Bronchial epithelial cell (primary cell): Measurements from ENCODE around the gene ABCB7. TPM values are rescaled to one million over a fixed set of nuclear protein-coding genes. Genes with fewer than 3 reads are reported as not detected.
A peak's percentile ranks its signal among the peaks of the same experiment; 100 is the strongest.

ENCODE experiments used
- DNase-seq: peaks from one replicate; pipeline ENCODE4 v3.0.0-alpha.2; 2010; ENCODE audit warnings: low read depth
- FAIRE-seq: peaks from 2 replicates; lab custom pipeline; 2011; peaks lifted over from hg19 to GRCh38; lab: Jason Lieb, UNC
- H3K27me3 ChIP-seq: 2 replicates; pipeline ENCODE4 v1.5.1; 2011; ENCODE audit warnings: low read length; ENCODE audit not compliant: control insufficient read depth, insufficient read depth
- H3K36me3 ChIP-seq: 2 replicates; pipeline ENCODE4 v1.5.1; 2011; ENCODE audit warnings: low read length; ENCODE audit not compliant: control insufficient read depth, insufficient read depth
- H3K4me3 ChIP-seq: 2 replicates; pipeline ENCODE4 v1.5.1; 2011; ENCODE audit warnings: mild to moderate bottlenecking, low read depth, low read length, control low read depth
- total RNA-seq: library from RNA; depleted of rRNA; stranded (reverse); fragments of >200 nt; gene quantifications from 2 replicates; pipeline ENCODE4 v1.2.1, GENCODE V29; 2014
- TF ChIP-seq, protein P1 (sequence below): IDR thresholded peaks from 2 replicates; pipeline ENCODE4 v1.5.1; 2011; ENCODE audit warnings: mild to moderate bottlenecking, moderate library complexity, low read length, control low read depth, inconsistent platforms; ENCODE audit not compliant: insufficient read depth, severe bottlenecking

Gene ABCB7
- total RNA-seq, 1 donor from 2014 or later = 17.4 TPM

DNA sequence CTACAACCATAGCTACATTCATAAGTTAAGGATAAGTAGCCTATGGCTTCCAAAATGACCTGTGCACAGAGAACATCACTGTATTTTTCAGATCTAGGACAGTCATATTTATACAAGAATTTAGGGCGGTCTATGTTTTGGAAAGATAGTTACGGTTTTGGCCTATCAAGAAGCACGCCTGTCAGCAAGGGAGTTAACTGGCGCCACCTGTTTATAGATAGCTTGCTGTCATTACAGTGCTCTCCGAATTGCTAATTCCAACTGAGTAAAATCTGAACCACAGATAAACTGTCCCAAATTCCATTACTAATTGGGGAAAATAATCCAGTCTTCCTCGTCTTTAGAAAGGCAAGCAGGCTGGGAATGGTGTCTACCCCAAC is 646 bp downstream of the ABCB7 start:
- peak; percentile 4 for DNase-seq
- peak overlapping the region; percentile 49 for H3K4me3 ChIP-seq
- H3K36me3 ChIP-seq = no peaks in the 10 kb centered on the region
- FAIRE-seq = no peak
- no peaks in the 10 kb centered on the region for H3K27me3 ChIP-seq
- TF ChIP-seq, protein P1, sequence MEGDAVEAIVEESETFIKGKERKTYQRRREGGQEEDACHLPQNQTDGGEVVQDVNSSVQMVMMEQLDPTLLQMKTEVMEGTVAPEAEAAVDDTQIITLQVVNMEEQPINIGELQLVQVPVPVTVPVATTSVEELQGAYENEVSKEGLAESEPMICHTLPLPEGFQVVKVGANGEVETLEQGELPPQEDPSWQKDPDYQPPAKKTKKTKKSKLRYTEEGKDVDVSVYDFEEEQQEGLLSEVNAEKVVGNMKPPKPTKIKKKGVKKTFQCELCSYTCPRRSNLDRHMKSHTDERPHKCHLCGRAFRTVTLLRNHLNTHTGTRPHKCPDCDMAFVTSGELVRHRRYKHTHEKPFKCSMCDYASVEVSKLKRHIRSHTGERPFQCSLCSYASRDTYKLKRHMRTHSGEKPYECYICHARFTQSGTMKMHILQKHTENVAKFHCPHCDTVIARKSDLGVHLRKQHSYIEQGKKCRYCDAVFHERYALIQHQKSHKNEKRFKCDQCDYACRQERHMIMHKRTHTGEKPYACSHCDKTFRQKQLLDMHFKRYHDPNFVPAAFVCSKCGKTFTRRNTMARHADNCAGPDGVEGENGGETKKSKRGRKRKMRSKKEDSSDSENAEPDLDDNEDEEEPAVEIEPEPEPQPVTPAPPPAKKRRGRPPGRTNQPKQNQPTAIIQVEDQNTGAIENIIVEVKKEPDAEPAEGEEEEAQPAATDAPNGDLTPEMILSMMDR = no peak

- TF ChIP-seq, protein P1 = no peak
- DNase-seq (no peak), FAIRE-seq (no peak)
- H3K27me3 ChIP-seq = no peaks in the 10 kb centered on the region
- no peaks in the 10 kb centered on the region for H3K36me3 ChIP-seq
- H3K4me3 ChIP-seq = no peak overlapping the region
Observed at GRCh38 chrX:75154871-75155270, 1.2 kb downstream of the ABCB7 start.

- Histone ChIP-seq H3K27me3 (no peaks in the 10 kb centered on the region), H3K4me3 (no peak overlapping the region), H3K36me3 (no peaks in the 10 kb centered on the region)
- FAIRE-seq = no peak
- peak; percentile 39 for DNase-seq
- TF ChIP-seq, protein P1 = no peak
Observed at GRCh38 chrX:75151827-75152592, 4.1 kb downstream of the ABCB7 start.

GRCh38 chrX:75149654-75150053 is 6.4 kb downstream of the ABCB7 start:
- TF ChIP-seq, protein P1 = no peak
- no peak overlapping the region for H3K4me3 ChIP-seq

GRCh38 chrX:75132672-75133071 is 23.4 kb downstream of the ABCB7 start:
- H3K36me3 ChIP-seq = no peaks in the 10 kb centered on the region
- TF ChIP-seq, protein P1 = no peak
- H3K4me3 ChIP-seq = no peak overlapping the region
- DNase-seq (no peak), FAIRE-seq (no peak)
- no peaks in the 10 kb centered on the region for H3K27me3 ChIP-seq

More at GRCh38 chrX:75149654-75150053, 6.4 kb downstream of the ABCB7 start:
- Histone ChIP-seq H3K36me3 (no peaks in the 10 kb centered on the region), H3K27me3 (no peaks in the 10 kb centered on the region)
- FAIRE-seq (no peak), DNase-seq (no peak)
